GM12878 (cell line): ENCODE results near the gene OAF.

Source experiments
- CHD2 ChIP-seq: IDR thresholded peaks from 2 replicates; pipeline ENCODE4 v1.6.1; 2011; ENCODE audit warnings: low read depth, low read length, improper control_type of control experiment, borderline replicate concordance
- EZH2 ChIP-seq: IDR thresholded peaks from 2 replicates; pipeline ENCODE4 v1.6.1; 2012; ENCODE audit warnings: low read depth, mild to moderate bottlenecking, control low read depth, inconsistent platforms, low read length, borderline replicate concordance; ENCODE audit not compliant: control insufficient read depth
- HCFC1 ChIP-seq: fragments of 150-350 bp; IDR thresholded peaks from 2 replicates; pipeline ENCODE4 v1.6.1; 2014; ENCODE audit warnings: low read length
- IRF3 ChIP-seq: fragments of 450-650 bp; IDR thresholded peaks from 2 replicates; pipeline ENCODE4 v1.6.1; 2014; ENCODE audit warnings: mild to moderate bottlenecking
- MXI1 ChIP-seq: fragments of 150-350 bp; IDR thresholded peaks from 2 replicates; pipeline ENCODE4 v1.6.1; 2011; ENCODE audit warnings: low read depth, mild to moderate bottlenecking, inconsistent platforms, low read length, improper control_type of control experiment
- MYC ChIP-seq: IDR thresholded peaks from 2 replicates; pipeline ENCODE4 v1.6.1; 2011; ENCODE audit warnings: mild to moderate bottlenecking, low read length, moderate library complexity, inconsistent platforms; ENCODE audit not compliant: insufficient read depth, insufficient replicate concordance, insufficient read length, severe bottlenecking
- NFIC ChIP-seq: IDR thresholded peaks from 2 replicates; pipeline ENCODE4 v1.6.1; 2012; ENCODE audit warnings: low read depth, mild to moderate bottlenecking, inconsistent platforms, low read length, moderate library complexity
- POLR2AphosphoS5 ChIP-seq: IDR thresholded peaks from 2 replicates; pipeline ENCODE4 v1.6.1; 2011; ENCODE audit warnings: mild to moderate bottlenecking, low read length, inconsistent platforms
- RAD21 ChIP-seq: IDR thresholded peaks from 2 replicates; pipeline ENCODE4 v1.6.1; 2011; ENCODE audit warnings: mild to moderate bottlenecking, low read depth, low read length, moderate library complexity; ENCODE audit not compliant: insufficient read depth
- TF ChIP-seq, protein P1 (sequence below), 3 experiments: IDR thresholded peaks in 2 of 3; conservative IDR thresholded peaks in 1 of 3; 2 replicates each; pipeline ENCODE4 v1.5.1; 2011; ENCODE audit warnings: low read depth in 3 of 3, low read length in 3 of 3, mild to moderate bottlenecking in 3 of 3, control low read depth in 2 of 3, moderate library complexity in 2 of 3, inconsistent platforms in 1 of 3, mixed read lengths in 1 of 3; ENCODE audit not compliant: control insufficient read depth in 2 of 3, insufficient read depth in 1 of 3; ENCODE audit errors: extremely low read depth in 1 of 3

- TF ChIP-seq POLR2AphosphoS5 (no peak), MYC (no peak), MXI1 (no peak), CHD2 (no peak), IRF3 (no peak), HCFC1 (no peak), EZH2 (no peak), NFIC (no peak), RAD21 (no peak)
- TF ChIP-seq, protein P1, sequence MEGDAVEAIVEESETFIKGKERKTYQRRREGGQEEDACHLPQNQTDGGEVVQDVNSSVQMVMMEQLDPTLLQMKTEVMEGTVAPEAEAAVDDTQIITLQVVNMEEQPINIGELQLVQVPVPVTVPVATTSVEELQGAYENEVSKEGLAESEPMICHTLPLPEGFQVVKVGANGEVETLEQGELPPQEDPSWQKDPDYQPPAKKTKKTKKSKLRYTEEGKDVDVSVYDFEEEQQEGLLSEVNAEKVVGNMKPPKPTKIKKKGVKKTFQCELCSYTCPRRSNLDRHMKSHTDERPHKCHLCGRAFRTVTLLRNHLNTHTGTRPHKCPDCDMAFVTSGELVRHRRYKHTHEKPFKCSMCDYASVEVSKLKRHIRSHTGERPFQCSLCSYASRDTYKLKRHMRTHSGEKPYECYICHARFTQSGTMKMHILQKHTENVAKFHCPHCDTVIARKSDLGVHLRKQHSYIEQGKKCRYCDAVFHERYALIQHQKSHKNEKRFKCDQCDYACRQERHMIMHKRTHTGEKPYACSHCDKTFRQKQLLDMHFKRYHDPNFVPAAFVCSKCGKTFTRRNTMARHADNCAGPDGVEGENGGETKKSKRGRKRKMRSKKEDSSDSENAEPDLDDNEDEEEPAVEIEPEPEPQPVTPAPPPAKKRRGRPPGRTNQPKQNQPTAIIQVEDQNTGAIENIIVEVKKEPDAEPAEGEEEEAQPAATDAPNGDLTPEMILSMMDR (IDR thresholded peaks at IDR 0.05 in 2 of 3, conservative IDR thresholded peaks at IDR 0.05 in 1 of 3; ENCODE audit: control insufficient read depth in 2 of 3, extremely low read depth in 1 of 3, insufficient read depth in 1 of 3, low read depth in 3 of 3, low read length in 3 of 3) = no peak
These were observed 10.4 kb downstream of the OAF start for GRCh38 chr11:120221115-120221752.
